GM19025 (cell line): ENCODE measurements around the gene PAX1.

ENCODE experiments used
- ATAC-seq: cut with Tn5 transposase; IDR thresholded peaks from one replicate; pipeline ENCODE4 v1.9.1; 2021; ENCODE audit warnings: mild to moderate bottlenecking, low read depth, moderate library complexity; ENCODE audit not compliant: unreplicated experiment

Gene PAX1

DNA sequence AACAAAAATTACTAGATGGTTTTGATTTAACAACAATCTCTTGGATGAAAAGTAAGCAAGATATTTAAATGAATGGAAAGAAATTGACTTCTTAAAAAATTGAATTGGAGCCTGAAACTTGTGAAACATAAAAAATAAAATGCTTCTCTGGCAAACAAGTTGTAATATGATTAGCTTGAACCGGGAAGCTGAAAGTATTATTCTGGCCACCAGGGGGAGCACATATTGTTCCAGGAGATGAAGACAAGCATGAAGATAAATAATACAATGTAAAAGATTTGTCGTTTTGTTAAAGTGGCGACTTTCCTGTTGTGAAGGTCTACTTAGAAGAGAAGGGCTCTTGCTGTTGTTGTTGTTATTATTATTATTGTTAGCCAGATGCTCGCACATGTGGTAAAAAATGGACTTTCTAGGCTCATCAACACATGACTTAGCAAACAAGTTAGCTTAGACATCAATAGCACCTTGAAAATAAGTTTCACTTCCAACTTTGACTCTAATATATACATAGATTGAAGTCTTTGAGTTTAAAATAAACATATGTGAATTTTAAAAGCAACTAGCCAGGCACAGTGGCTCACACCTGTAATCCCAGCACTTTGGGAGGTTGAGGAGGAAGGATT is 14.2 kb downstream of the PAX1 start:
- ATAC-seq = no peak

DNA sequence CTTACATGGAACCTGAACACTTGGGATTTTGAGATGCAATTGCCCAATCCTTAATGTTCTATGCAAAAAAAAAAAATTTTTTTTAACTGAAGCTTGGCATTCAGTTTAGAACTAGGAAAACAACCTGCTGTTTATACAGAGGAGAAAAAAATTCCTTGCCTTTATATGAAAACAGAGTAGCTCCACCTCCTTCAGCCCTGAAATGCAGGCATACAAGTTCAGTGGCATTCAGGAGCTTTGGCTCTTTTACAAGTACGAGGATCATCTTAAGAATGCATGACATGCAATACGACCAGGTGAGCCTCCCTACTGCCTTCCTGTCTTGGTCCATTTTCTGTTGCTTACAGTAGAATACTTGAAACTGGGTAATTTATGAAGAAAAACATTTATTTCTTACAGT is 20.4 kb downstream of the PAX1 start:
- no peak for ATAC-seq

DNA sequence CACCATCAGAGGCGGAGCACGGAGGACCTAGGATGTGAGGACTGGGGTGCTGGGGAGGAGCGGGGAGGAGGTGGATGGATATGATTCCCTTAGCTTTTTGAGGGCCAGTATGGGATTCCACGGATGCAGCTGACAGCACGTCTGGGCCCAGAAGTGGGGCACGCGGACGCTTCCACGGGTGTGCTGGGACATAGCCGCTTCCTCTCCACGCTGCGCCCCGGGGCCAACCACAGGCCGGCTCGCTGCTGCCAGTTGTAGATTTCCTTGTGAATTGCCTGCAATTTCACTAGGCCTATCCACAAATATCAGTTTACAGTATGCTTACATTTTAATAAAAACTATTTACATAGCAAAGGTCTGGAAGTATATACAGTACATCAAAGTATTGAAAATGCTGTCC is 23.9 kb downstream of the PAX1 start:
- no peak for ATAC-seq

DNA sequence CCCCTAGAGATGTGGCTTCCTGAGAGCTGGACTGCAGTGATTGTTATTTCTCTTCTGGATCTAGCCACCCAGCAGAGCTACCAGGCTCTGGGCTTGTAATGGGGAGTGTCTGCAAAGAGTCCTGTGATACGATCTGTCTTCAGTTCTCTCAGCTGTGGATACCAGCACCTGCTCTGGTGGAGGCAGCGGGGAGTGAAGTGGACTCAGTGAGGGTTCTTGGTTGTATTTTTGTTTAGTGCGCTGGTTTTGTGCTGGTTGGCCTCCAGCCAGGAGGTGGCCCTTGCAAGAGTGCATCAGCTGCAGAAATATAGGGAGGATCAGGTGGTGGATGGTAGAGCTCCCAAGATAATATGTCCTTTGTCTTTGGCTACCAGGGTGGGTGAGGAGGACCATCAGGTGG is 33.7 kb downstream of the PAX1 start:
- no peak for ATAC-seq

DNA sequence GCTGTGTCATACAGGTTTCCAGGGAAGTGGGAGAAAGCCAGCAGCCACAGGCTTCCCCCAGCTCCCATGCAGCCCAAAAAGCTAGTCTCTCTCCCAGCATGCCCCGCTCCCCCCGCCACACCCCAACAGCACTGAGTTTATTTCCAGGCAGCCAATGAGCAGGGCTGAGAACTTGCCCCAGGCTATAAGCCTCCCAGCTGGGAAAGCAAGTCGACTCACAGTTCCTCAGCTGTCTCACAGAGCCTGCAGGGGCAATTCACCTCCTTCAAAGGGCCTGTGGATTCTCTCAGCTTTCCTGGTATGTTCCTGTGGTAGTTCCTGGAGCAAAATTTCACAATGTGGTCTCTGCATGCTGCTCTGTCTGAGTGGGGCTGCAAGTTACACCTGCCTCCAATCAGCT is 34.2 kb downstream of the PAX1 start:
- ATAC-seq = no peak

DNA sequence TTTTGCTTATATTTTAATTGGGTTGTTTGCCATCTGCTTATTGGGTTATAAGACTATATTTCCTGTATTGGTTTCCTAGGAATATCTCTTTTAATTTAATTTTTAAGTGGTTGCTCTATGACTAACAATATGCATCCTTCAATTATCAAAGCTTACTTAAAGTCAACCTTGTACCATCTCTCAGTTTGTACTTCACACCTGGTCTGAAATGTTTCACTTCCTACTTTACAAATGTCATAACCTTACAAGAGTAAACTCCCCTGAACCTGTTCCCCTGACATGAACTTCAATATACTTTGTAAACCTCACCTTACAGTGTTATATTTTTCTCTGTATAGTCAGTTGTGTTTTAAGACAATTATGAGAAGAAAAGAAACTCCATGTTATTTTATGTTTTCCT is 35.8 kb downstream of the PAX1 start:
- no peak for ATAC-seq

DNA sequence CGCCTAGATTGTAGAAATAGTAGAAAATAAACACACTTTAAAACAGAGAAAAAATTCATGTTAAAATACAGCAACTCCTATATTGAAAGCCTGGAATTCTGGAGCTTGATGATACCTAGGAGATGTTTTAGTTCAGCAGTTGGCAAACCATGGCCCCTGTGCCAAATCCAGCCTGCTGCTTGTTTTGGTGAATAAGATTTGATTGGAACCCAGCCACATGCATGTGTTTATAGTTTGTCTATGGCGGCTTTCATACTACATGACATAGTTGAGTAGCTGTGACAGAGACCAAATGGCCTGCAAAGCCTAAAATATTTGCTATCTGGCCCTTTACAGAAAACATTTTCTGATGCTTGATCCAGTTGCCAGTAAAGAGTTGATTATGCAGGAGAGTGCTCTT is 57.2 kb downstream of the PAX1 start:
- no peak for ATAC-seq

DNA sequence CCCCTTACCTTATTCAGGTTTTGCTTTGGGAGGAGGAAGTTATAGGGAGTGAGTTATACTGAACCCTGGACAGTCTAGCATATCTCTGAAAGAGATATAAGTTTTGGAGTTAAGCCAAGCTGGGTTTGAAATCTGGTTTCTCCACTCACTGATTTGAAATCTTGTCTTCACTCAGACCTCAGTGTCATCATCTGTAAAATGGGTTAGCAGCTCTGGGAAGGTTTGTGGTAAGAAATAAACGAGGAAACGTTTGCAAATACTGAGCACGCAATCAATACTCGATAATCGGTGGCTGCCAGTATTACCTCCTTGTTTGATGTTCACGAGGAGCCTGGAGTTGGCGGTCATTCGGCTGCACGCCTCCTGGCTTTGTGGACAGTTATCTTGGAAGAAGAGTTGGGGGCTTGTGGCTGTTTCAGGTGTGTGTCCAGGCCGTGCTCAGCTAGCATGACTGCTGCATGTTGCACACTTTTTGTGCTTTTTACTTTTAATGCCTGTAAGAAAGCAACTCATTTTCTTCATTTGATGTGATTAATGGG is 61.8 kb downstream of the PAX1 start:
- ATAC-seq = no peak

DNA sequence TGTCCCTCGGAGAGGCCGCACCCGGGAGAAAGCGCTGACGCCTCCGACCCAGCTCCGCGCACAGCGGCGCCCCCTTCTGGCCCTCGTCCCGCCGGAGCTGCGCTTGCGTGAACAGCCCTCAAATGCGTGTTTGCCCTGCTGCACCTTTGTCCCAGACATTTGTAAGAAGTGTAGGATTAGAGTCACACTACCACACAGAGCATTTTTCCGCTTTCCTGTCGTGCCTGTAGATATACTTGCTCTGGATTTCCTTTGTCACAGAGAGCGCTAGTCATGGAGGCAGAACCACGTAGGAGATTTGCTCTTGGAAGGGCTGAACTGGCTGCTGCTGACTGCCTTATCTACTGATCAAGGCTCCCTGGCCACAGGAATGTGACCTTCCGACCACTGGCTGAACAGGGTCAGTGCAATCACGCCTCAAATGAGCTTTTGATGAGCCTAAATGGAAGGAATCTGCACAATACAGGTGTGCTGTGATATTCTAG is 62.3 kb downstream of the PAX1 start:
- no peak for ATAC-seq
